Gastroesophageal sphincter (tissue), 4 donors: ENCODE data around the gene IMMP2L. TPM values are rescaled to one million over a fixed set of nuclear protein-coding genes. Genes with fewer than 3 reads are reported as not detected.

Source experiments
- ATAC-seq: fragments of 150-250 bp; one replicate; pipeline ENCODE4 v1.9.1; 2016; ENCODE audit warnings: mild to moderate bottlenecking, moderate library complexity
- H3K27ac ChIP-seq, 4 donors: fragments of 200-600 bp; sonication (generic) in 3 of 4; 1 replicate in 3 of 4; 2 replicates in 1 of 4; pipeline ENCODE4 v1.5.1; 2016 to 2019
- H3K27me3 ChIP-seq: fragments of 200-600 bp; sonication (generic); one replicate; pipeline ENCODE4 v1.5.1; 2019
- H3K36me3 ChIP-seq, 2 donors: fragments of 200-600 bp; sonication (generic); one replicate each; pipeline ENCODE4 v1.5.1; 2019; ENCODE audit warnings: control low read depth in 1 of 2
- H3K4me1 ChIP-seq, 3 donors: fragments of 200-600 bp; sonication (generic); 1 replicate in 2 of 3; 2 replicates in 1 of 3; pipeline ENCODE4 v1.5.1; 2016 to 2019; ENCODE audit warnings: control low read depth in 2 of 3
- H3K4me3 ChIP-seq, 2 donors: fragments of 200-600 bp; sonication (generic); one replicate each; pipeline ENCODE4 v1.5.1; 2019; ENCODE audit warnings: mild to moderate bottlenecking in 1 of 2, moderate library complexity in 1 of 2
- H3K9me3 ChIP-seq, 3 donors: fragments of 200-600 bp; sonication (generic); one replicate each; pipeline ENCODE4 v1.5.1; 2017 to 2019; ENCODE audit warnings: control low read depth in 2 of 3
- EP300 ChIP-seq: sonication (generic); formaldehyde crosslinking; IDR thresholded peaks from one replicate; pipeline ENCODE4 v1.6.1; 2017; ENCODE audit warnings: antibody characterized with exemption, mild to moderate bottlenecking
- POLR2A ChIP-seq, 2 donors: fragments of 450-650 bp; IDR thresholded peaks; one replicate each; pipeline ENCODE4 v1.6.1; 2017; ENCODE audit warnings: antibody characterized with exemption in 2 of 2, mild to moderate bottlenecking in 2 of 2, moderate library complexity in 1 of 2
- POLR2AphosphoS5 ChIP-seq: sonication (generic); formaldehyde crosslinking; IDR thresholded peaks from one replicate; pipeline ENCODE4 v1.6.1; 2017; ENCODE audit warnings: antibody characterized with exemption
- WGBS, 2 donors: methylation state at CpG; one replicate each; pipeline ENCODE4 v1.1.5; 2018; ENCODE audit warnings: low coverage in 1 of 2; 5-methylcytosine and 5-hydroxymethylcytosine counted together
- total RNA-seq, 4 donors: library from RNA; depleted of rRNA; stranded (reverse); fragments of >200 nt; gene quantifications; one replicate each; pipeline ENCODE4 v1.1.0, GENCODE V29; 2016
- TF ChIP-seq, protein P1 (sequence below), 4 experiments: fragments of 200-600 bp in 2 of 4; fragments of 450-650 bp in 2 of 4; sonication (generic) in 1 of 4; IDR thresholded peaks; one replicate each; pipeline ENCODE4 v1.5.1; 2017 to 2019; ENCODE audit warnings: antibody characterized with exemption in 4 of 4, mild to moderate bottlenecking in 2 of 4, moderate library complexity in 2 of 4

The IMMP2L gene
- total RNA-seq, 4 donors from 2014 or later, result 13.6 to 38.5 (median 30.1) TPM

GRCh38 chr7:110870926-110871325, 691.4 kb downstream of the IMMP2L start:
- WGBS, 2 donors, result 92% methylated on average over 5 of the region's 6 CpGs

DNA sequence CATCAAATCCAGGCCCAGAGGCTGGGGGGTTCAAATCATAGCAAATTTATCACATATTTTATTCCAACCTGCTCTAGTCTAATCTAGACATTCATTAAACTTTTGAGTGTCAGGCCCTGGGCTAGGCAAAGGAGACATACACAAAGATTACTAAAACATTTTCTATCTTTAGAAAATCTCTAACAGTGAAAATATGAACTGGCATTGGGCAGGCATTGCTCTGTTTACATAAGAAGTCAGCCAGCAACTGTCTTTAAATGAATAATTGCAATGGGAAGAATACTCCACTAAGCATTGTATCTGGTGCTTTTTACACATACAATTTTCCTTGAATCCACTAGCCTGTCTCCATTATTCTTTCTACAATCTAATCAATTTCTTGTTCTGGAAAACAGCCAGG, 693.8 kb downstream of the IMMP2L start:
- no peaks in the 10 kb centered on the region for H3K36me3 ChIP-seq
- no peaks in the 10 kb centered on the region for H3K27me3 ChIP-seq
- peaks cover 0 to 4% (median 0%) of the 10 kb centered on the region in 3 donors for H3K9me3 ChIP-seq
- peak overlapping the region in 3 of 4 donors; percentile 14 to 46 (median 42) for H3K27ac ChIP-seq
- no peak for ATAC-seq
- no peak overlapping the region for H3K4me3 ChIP-seq
- H3K4me1 ChIP-seq, result peaks cover 0 to 12% (median 0%) of the 10 kb centered on the region in 3 donors
- TF ChIP-seq POLR2AphosphoS5 (no peak), EP300 (no peak), POLR2A (IDR thresholded peaks at IDR 0.05) (no peak)
- TF ChIP-seq, protein P1, sequence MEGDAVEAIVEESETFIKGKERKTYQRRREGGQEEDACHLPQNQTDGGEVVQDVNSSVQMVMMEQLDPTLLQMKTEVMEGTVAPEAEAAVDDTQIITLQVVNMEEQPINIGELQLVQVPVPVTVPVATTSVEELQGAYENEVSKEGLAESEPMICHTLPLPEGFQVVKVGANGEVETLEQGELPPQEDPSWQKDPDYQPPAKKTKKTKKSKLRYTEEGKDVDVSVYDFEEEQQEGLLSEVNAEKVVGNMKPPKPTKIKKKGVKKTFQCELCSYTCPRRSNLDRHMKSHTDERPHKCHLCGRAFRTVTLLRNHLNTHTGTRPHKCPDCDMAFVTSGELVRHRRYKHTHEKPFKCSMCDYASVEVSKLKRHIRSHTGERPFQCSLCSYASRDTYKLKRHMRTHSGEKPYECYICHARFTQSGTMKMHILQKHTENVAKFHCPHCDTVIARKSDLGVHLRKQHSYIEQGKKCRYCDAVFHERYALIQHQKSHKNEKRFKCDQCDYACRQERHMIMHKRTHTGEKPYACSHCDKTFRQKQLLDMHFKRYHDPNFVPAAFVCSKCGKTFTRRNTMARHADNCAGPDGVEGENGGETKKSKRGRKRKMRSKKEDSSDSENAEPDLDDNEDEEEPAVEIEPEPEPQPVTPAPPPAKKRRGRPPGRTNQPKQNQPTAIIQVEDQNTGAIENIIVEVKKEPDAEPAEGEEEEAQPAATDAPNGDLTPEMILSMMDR (IDR thresholded peaks at IDR 0.05), result no peak

More at GRCh38 chr7:110870926-110871325, 691.4 kb downstream of the IMMP2L start:
- Histone ChIP-seq H3K36me3 (no peaks in the 10 kb centered on the region), H3K27ac (no peak overlapping the region), H3K27me3 (no peaks in the 10 kb centered on the region), H3K4me3 (no peak overlapping the region), H3K9me3 (peaks cover 0 to 4% (median 0%) of the 10 kb centered on the region in 3 donors), H3K4me1 (peaks cover 0 to 12% (median 0%) of the 10 kb centered on the region in 3 donors)
- ATAC-seq, result no peak
- TF ChIP-seq, protein P1 (IDR thresholded peaks at IDR 0.05), result no peak
- TF ChIP-seq POLR2AphosphoS5, result no peak

GRCh38 chr7:110867771-110868170, 694.5 kb downstream of the IMMP2L start:
- Histone ChIP-seq H3K9me3 (peaks cover 0 to 4% (median 0%) of the 10 kb centered on the region in 3 donors), H3K27ac (peak overlapping the region in 3 of 4 donors; percentile 14 to 46 (median 42)), H3K36me3 (no peaks in the 10 kb centered on the region), H3K27me3 (no peaks in the 10 kb centered on the region), H3K4me3 (no peak overlapping the region), H3K4me1 (peaks cover 0 to 12% (median 0%) of the 10 kb centered on the region in 3 donors)
- TF ChIP-seq, protein P1 (IDR thresholded peaks at IDR 0.05), result no peak
- no peak for TF ChIP-seq POLR2AphosphoS5
- no peak for TF ChIP-seq POLR2A (IDR thresholded peaks at IDR 0.05)
- no peak for TF ChIP-seq EP300
- 66 to 88% methylated on average over 2 to 4 of the region's 4 CpGs for WGBS, 2 donors
- ATAC-seq, result no peak

- Histone ChIP-seq H3K9me3 (peaks cover 0 to 4% (median 0%) of the 10 kb centered on the region in 3 donors), H3K27me3 (no peaks in the 10 kb centered on the region), H3K27ac (no peak overlapping the region), H3K4me3 (no peak overlapping the region), H3K36me3 (no peaks in the 10 kb centered on the region), H3K4me1 (peaks cover 0 to 6% (median 0%) of the 10 kb centered on the region in 3 donors)
- no peak for TF ChIP-seq POLR2AphosphoS5
- TF ChIP-seq, protein P1 (IDR thresholded peaks at IDR 0.05), result no peak
- 94 to 100% methylated on average over 2 of the region's 2 CpGs for WGBS, 2 donors
- ATAC-seq, result no peak
Measured at GRCh38 chr7:110863258-110863657, 699.0 kb downstream of the IMMP2L start.

- WGBS, 2 donors, result 96 to 97% methylated on average over 4 of the region's 4 CpGs
- Histone ChIP-seq H3K9me3 (no peaks in the 10 kb centered on the region), H3K27ac (no peak overlapping the region), H3K4me1 (no peaks in the 10 kb centered on the region), H3K27me3 (no peaks in the 10 kb centered on the region), H3K36me3 (no peaks in the 10 kb centered on the region), H3K4me3 (no peak overlapping the region)
- no peak for ATAC-seq
- TF ChIP-seq POLR2A (IDR thresholded peaks at IDR 0.05) (no peak), EP300 (no peak), POLR2AphosphoS5 (no peak)
- TF ChIP-seq, protein P1 (IDR thresholded peaks at IDR 0.05), result no peak
Measured at GRCh38 chr7:110861163-110861562, 701.1 kb downstream of the IMMP2L start.
